Pancreas (tissue), 10 donors: ENCODE results near the gene TMEM143. TPM values are rescaled to one million over a fixed set of nuclear protein-coding genes. Genes with fewer than 3 reads are reported as not detected.
A peak's percentile ranks its signal among the peaks of the same experiment; 100 is the strongest.

ENCODE experiments used
- ATAC-seq, 4 donors: fragments of 200-7000 bp; cut with Tn5 transposase; one replicate each; pipeline versions ENCODE4 v1.8.0 to v1.9.1; 2020; ENCODE audit warnings: mild to moderate bottlenecking in 4 of 4, moderate library complexity in 4 of 4
- DNase-seq, 6 donors: peaks; one replicate each; pipeline ENCODE4 v3.0.0-alpha.2; 2020
- FAIRE-seq: peaks from 2 replicates; lab custom pipeline; 2012; peaks lifted over from hg19 to GRCh38; lab: Jason Lieb, UNC
- H3K27ac ChIP-seq, 4 donors: fragments of 200-600 bp; sonication (generic); 1 replicate in 3 of 4; 2 replicates in 1 of 4; pipeline versions ENCODE4 v1.5.0 to v1.8.0; 2020
- H3K27me3 ChIP-seq, 4 donors: fragments of 200-600 bp; one replicate each; pipeline ENCODE4 v1.8.0; 2021
- H3K36me3 ChIP-seq, 3 donors: fragments of 200-600 bp; sonication (generic) in 1 of 3; one replicate each; pipeline versions ENCODE4 v1.5.0 to v1.8.0; 2020 to 2021
- H3K4me1 ChIP-seq, 3 donors: fragments of 200-600 bp; one replicate each; pipeline ENCODE4 v1.8.0; 2021
- H3K4me3 ChIP-seq, 4 donors: fragments of 200-600 bp; sonication (generic) in 2 of 4; one replicate each; pipeline versions ENCODE4 v1.5.0 to v1.8.0; 2020 to 2021
- H3K9me3 ChIP-seq, 4 donors: fragments of 200-600 bp; one replicate each; pipeline ENCODE4 v1.8.0; 2021
- WGBS, 2 donors: extraction: QIAGEN DNeasy Blood & Tissue Kit; methylation state at CpG; one replicate each; pipeline ENCODE4 v1.1.7; 2013; 5-methylcytosine and 5-hydroxymethylcytosine counted together
- intact Hi-C, 3 donors: fragments of 100-400 bp; cut with DNase I; formaldehyde crosslinking; loops; one replicate each; pipeline versions ENCODE4 v1.11.1 to v1.14.2; 2022
- polyA plus RNA-seq, 2 donors: library from polyadenylated mRNA; stranded (reverse); fragments of 200-250 nt; gene quantifications; one replicate each; pipeline ENCODE4 v1.2.3, GENCODE V29; 2013
- total RNA-seq, 6 donors: library from RNA; stranded (reverse); fragmentation: NEBNext Ultra II Directional in 4 of 6; extraction: Animal tissue kit (Norgen Biotek cat#: 25700) in 4 of 6; gene quantifications; one replicate each; pipeline versions ENCODE4 v1.2.1 to v1.2.4, GENCODE V29; 2021 to 2023
- TF ChIP-seq, protein P1 (sequence below), 4 donors: fragments of 200-600 bp; sonication (generic) in 3 of 4; IDR thresholded peaks; one replicate each; pipeline versions ENCODE4 v1.5.0 to v1.8.0; 2021; ENCODE audit warnings: antibody characterized with exemption in 4 of 4
- donor health status: healthy with polysubstance abuse.
- donor health status: DM: no; HTN: no; CAD: no; lungs with moderate emphysema.
- donor health status: DM: no; HTN: no; CAD: no.
- donor health status: control.
- donor health status: control.
- donor health status: Bipolar disorder and iron deficiency.
- donor health status: DM: yes; HTN: yes; CAD: no.
- donor health status: DM: no; HTN: no; CAD: no.
- donor health status: DM: no; HTN: no; CAD: no.
- donor health status: DM: yes; HTN: yes; CAD: no.

Gene TMEM143
- total and polyA plus RNA-seq, 8 donors: 3.3 to 11.2 (median 5.1) TPM

DNA sequence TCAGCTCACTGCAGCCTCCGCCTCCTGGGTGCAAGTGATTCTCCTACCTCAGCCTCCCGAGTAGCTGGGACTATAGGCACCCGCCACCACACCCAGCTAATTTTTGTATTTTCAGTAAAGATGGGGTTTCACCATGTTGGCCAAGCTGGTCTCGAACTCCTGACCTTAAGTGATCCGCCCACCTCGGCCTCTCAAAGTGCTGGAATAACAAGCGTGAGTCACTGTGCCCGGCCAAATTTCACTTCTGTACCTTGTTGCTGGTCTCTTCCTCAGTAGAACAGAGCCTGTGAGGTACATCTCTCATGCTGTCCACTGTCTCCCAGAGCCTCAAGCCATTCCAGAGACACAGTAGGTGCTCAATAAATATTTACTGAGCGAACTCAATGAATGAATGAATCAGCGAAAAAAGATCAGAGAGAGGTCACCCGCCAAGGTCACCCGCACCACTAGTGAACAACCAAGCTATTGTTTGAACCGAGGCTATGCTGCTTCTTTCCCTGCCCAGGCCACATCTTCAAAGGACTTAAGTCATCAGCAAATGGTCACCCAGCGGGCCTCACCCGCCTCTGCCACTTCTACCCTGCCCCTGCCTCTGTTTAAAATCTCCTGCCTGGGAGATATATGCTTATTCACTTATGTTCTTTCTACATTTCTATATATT is 9.3 kb downstream of the TMEM143 start:
- no peak overlapping the region for H3K27ac ChIP-seq
- ATAC-seq (peak in 2 of 4 donors; percentile 44 to 58), DNase-seq (no peak), FAIRE-seq (no peak)
- no peaks in the 10 kb centered on the region for H3K36me3 ChIP-seq
- TF ChIP-seq, protein P1, sequence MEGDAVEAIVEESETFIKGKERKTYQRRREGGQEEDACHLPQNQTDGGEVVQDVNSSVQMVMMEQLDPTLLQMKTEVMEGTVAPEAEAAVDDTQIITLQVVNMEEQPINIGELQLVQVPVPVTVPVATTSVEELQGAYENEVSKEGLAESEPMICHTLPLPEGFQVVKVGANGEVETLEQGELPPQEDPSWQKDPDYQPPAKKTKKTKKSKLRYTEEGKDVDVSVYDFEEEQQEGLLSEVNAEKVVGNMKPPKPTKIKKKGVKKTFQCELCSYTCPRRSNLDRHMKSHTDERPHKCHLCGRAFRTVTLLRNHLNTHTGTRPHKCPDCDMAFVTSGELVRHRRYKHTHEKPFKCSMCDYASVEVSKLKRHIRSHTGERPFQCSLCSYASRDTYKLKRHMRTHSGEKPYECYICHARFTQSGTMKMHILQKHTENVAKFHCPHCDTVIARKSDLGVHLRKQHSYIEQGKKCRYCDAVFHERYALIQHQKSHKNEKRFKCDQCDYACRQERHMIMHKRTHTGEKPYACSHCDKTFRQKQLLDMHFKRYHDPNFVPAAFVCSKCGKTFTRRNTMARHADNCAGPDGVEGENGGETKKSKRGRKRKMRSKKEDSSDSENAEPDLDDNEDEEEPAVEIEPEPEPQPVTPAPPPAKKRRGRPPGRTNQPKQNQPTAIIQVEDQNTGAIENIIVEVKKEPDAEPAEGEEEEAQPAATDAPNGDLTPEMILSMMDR (IDR thresholded peaks at IDR 0.05): no peak
- no peaks in the 10 kb centered on the region for H3K27me3 ChIP-seq
- no peaks in the 10 kb centered on the region for H3K4me1 ChIP-seq
- intact Hi-C loops: no loop called here
- WGBS, 2 donors: 77 to 80% methylated on average over 15 of the region's 15 CpGs
- H3K4me3 ChIP-seq: no peak overlapping the region
- no peaks in the 10 kb centered on the region for H3K9me3 ChIP-seq

DNA sequence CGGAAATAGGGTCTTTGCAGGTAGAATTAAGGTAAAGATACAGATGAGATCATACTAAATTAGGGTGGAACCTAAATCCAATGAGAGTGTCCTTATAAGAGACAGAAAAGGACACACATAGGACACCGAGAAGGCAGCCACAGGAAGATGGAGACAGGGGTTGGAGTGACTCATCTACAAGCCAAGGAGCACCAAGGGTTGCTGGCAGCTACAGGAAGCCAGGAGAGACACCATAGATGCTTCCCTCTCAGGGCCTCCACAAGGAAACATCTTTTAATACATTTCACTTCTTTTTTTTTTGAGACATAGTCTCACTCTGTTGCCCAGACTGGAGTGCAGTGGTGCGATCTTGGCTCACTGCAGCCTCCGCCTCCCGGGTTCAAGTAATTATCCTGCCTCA is 10.1 kb downstream of the TMEM143 start:
- Histone ChIP-seq H3K27ac (no peak overlapping the region), H3K4me3 (no peak overlapping the region), H3K4me1 (no peaks in the 10 kb centered on the region), H3K9me3 (no peaks in the 10 kb centered on the region), H3K27me3 (no peaks in the 10 kb centered on the region), H3K36me3 (no peaks in the 10 kb centered on the region)
- 83 to 93% methylated on average over 5 of the region's 5 CpGs for WGBS, 2 donors
- intact Hi-C loops: no loop called here
- DNase-seq (no peak), FAIRE-seq (no peak), ATAC-seq (no peak)
- TF ChIP-seq, protein P1 (IDR thresholded peaks at IDR 0.05): no peak

DNA sequence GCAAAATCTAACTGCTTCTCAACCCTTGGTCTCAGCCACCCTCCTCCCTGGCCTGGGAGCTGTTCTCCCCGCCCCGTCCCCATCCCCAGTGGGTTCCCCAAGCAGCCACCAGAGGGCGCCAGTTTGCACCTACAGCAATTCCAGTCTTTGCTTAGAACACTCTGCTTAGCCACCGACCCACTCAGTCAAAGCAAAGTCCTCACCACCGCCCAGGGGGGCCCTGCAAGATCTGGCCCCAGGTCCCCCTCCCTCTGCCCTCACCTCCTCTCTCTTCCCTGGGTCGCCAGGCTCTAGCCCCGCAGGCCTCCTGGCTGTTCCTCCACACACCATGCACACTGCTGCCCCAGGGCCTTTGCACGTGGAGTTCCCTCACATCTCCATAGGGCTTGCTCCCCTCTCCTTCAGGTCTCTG is 12.4 kb downstream of the TMEM143 start:
- WGBS, 2 donors: 41 to 45% methylated on average over 6 to 8 of the region's 8 CpGs
- intact Hi-C loops: no loop called here
- TF ChIP-seq, protein P1 (IDR thresholded peaks at IDR 0.05): peak; percentile 66 to 77 (median 74)
- H3K9me3 ChIP-seq: no peaks in the 10 kb centered on the region
- no peaks in the 10 kb centered on the region for H3K4me1 ChIP-seq
- ATAC-seq (peak; percentile 74 to 87 (median 82)), DNase-seq (peak in 5 of 6 donors; percentile 56 to 92 (median 82)), FAIRE-seq (no peak)
- no peak overlapping the region for H3K27ac ChIP-seq
- no peaks in the 10 kb centered on the region for H3K27me3 ChIP-seq
- no peaks in the 10 kb centered on the region for H3K36me3 ChIP-seq
- no peak overlapping the region for H3K4me3 ChIP-seq

DNA sequence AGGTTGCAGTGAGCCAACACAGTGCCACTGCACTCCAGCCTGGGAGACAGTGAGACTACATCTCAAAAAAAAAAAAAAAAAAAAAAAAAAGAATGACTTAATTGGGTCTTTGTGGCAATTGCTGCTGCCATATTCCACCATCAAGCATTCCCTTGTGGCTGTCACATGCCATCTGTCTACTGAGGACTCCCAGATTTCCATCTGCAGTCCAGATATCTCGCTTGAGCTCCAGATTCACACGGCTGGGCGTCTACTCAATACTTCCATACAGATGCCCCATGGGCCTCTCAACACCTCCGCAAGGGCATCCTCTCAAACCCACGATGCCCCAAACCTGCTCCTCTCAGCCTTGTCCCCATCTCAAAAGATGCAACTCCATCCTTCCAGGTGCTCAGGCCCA is 12.9 kb downstream of the TMEM143 start:
- Histone ChIP-seq H3K36me3 (no peaks in the 10 kb centered on the region), H3K27ac (no peak overlapping the region), H3K9me3 (no peaks in the 10 kb centered on the region), H3K4me1 (no peaks in the 10 kb centered on the region), H3K4me3 (no peak overlapping the region), H3K27me3 (no peaks in the 10 kb centered on the region)
- intact Hi-C loops: no loop called here
- TF ChIP-seq, protein P1 (IDR thresholded peaks at IDR 0.05): no peak
- 89 to 90% methylated on average over 5 of the region's 5 CpGs for WGBS, 2 donors
- FAIRE-seq (no peak), DNase-seq (no peak), ATAC-seq (no peak)

DNA sequence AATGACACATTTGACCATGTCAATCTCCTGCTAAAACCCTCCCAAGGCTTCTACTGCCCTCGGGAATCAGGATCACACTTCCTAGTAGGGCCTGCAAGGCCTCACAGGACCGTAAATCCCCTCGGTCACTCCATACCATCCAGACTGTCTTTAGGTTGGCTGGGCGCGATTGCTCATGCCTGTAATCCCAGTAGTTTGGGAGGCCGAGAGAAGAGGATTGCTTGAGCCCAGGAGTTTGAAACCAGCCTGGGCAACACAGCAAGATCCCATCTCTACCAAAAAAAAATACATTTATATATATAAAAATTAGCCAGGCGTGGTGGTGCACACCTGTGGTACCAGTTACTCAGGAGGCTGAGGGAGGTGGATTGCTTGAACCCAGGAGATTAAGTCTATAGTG is 15.0 kb downstream of the TMEM143 start:
- intact Hi-C loops: no loop called here
- Histone ChIP-seq H3K4me3 (no peak overlapping the region), H3K9me3 (no peaks in the 10 kb centered on the region), H3K27ac (peak overlapping the region in 3 of 4 donors; percentile 26 to 33 (median 31)), H3K27me3 (no peaks in the 10 kb centered on the region), H3K4me1 (no peaks in the 10 kb centered on the region), H3K36me3 (no peaks in the 10 kb centered on the region)
- TF ChIP-seq, protein P1 (IDR thresholded peaks at IDR 0.05): no peak
- FAIRE-seq (no peak), ATAC-seq (no peak), DNase-seq (no peak)
- 85 to 86% methylated on average over 7 of the region's 7 CpGs for WGBS, 2 donors
